SK-N-MC (cell line): ENCODE data around the gene SIRT7.

Source experiments
- EZH2 ChIP-seq: fragments of 200-600 bp; sonication (generic); IDR thresholded peaks from one replicate; pipeline ENCODE4 v1.6.1; 2017; ENCODE audit warnings: antibody characterized with exemption
- POLR2AphosphoS5 ChIP-seq: IDR thresholded peaks from 2 replicates; pipeline ENCODE4 v1.6.1; 2012; ENCODE audit warnings: mild to moderate bottlenecking, low read depth, low read length, borderline replicate concordance

- TF ChIP-seq POLR2AphosphoS5, result no peak
- no peak for TF ChIP-seq EZH2
Observed at GRCh38 chr17:81934850-81935708, 17.1 kb upstream of the SIRT7 start.
